Lower leg skin (tissue), 3 donors: ENCODE results near the gene UBFD1.

ENCODE experiments used
- POLR2A ChIP-seq, 2 donors: fragments of 450-650 bp; IDR thresholded peaks; one replicate each; pipeline ENCODE4 v1.6.1; 2016 to 2017; ENCODE audit warnings: antibody characterized with exemption in 2 of 2, mild to moderate bottlenecking in 1 of 2, moderate library complexity in 1 of 2
- TF ChIP-seq, protein P1 (sequence below), 3 donors: fragments of 450-650 bp; IDR thresholded peaks; one replicate each; pipeline ENCODE4 v1.5.1; 2016; ENCODE audit warnings: antibody characterized with exemption in 3 of 3, mild to moderate bottlenecking in 3 of 3, moderate library complexity in 2 of 3

DNA sequence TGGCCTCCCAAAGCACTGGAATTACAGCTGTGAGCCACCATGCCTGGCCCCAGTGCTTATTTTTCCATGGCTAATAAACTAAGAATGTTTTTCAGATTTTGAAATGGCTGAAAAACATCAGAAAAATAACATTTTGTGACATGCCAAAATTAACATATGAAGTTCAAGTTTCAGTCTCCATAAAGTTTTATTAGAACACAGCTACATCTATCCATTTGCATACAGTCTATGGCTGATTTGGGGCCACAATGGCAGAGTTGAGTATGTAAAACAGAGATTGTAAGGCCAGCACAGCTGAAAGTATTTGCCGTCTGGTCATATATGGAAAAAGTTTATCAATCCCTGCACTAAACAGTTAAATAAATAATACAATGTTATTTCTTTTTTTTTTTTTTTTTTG lies 52.4 kb downstream of the UBFD1 start:
- TF ChIP-seq, protein P1, sequence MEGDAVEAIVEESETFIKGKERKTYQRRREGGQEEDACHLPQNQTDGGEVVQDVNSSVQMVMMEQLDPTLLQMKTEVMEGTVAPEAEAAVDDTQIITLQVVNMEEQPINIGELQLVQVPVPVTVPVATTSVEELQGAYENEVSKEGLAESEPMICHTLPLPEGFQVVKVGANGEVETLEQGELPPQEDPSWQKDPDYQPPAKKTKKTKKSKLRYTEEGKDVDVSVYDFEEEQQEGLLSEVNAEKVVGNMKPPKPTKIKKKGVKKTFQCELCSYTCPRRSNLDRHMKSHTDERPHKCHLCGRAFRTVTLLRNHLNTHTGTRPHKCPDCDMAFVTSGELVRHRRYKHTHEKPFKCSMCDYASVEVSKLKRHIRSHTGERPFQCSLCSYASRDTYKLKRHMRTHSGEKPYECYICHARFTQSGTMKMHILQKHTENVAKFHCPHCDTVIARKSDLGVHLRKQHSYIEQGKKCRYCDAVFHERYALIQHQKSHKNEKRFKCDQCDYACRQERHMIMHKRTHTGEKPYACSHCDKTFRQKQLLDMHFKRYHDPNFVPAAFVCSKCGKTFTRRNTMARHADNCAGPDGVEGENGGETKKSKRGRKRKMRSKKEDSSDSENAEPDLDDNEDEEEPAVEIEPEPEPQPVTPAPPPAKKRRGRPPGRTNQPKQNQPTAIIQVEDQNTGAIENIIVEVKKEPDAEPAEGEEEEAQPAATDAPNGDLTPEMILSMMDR (IDR thresholded peaks at IDR 0.05) = no peak
- TF ChIP-seq POLR2A (IDR thresholded peaks at IDR 0.05) = no peak
